ENCODE data around the gene CLIC6.

CLIC6 gene

DNA sequence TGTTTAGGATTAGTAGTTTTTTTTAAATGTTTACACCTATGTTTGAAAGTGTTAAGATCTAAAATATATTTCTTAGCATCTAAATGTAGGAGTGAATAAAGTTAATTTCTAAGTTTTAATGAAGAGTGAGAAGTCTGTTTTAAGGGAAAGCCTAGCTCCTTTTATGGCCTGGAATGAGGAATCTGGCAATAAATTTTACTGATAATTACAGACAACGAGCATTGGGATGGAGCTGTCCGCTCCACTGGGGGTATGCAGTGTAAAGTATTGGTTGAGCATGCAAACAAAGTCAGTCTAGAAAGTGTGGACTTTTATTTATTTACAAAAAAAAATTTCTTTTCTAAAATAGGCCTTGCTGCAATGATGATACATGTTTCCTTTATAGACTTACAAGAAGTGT is 19.0 kb downstream of the CLIC6 start:
- TF ChIP-seq RAD21 (IDR thresholded peaks at IDR 0.05; ENCODE audit: low read depth) (no peak), TEAD4 (IDR thresholded peaks at IDR 0.05) (no peak), FOXM1 (IDR thresholded peaks at IDR 0.05; ENCODE audit: borderline replicate concordance, low read depth) (no peak), ZBTB7A (IDR thresholded peaks at IDR 0.05; ENCODE audit: low read depth) (no peak), YY1 (IDR thresholded peaks at IDR 0.05; ENCODE audit: low read depth) (no peak), TCF12 (IDR thresholded peaks at IDR 0.05; ENCODE audit: low read depth) (no peak), EGR1 (IDR thresholded peaks at IDR 0.05) (no peak), TAF1 (IDR thresholded peaks at IDR 0.05; ENCODE audit: low read depth) (no peak), CEBPB (IDR thresholded peaks at IDR 0.05) (no peak), EP300 (IDR thresholded peaks at IDR 0.05; ENCODE audit: borderline replicate concordance) (no peak), NFIC (IDR thresholded peaks at IDR 0.05) (no peak)
- TF ChIP-seq, protein P1, sequence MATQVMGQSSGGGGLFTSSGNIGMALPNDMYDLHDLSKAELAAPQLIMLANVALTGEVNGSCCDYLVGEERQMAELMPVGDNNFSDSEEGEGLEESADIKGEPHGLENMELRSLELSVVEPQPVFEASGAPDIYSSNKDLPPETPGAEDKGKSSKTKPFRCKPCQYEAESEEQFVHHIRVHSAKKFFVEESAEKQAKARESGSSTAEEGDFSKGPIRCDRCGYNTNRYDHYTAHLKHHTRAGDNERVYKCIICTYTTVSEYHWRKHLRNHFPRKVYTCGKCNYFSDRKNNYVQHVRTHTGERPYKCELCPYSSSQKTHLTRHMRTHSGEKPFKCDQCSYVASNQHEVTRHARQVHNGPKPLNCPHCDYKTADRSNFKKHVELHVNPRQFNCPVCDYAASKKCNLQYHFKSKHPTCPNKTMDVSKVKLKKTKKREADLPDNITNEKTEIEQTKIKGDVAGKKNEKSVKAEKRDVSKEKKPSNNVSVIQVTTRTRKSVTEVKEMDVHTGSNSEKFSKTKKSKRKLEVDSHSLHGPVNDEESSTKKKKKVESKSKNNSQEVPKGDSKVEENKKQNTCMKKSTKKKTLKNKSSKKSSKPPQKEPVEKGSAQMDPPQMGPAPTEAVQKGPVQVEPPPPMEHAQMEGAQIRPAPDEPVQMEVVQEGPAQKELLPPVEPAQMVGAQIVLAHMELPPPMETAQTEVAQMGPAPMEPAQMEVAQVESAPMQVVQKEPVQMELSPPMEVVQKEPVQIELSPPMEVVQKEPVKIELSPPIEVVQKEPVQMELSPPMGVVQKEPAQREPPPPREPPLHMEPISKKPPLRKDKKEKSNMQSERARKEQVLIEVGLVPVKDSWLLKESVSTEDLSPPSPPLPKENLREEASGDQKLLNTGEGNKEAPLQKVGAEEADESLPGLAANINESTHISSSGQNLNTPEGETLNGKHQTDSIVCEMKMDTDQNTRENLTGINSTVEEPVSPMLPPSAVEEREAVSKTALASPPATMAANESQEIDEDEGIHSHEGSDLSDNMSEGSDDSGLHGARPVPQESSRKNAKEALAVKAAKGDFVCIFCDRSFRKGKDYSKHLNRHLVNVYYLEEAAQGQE (IDR thresholded peaks at IDR 0.05; ENCODE audit: low read depth): no peak
- TF ChIP-seq, protein P2, sequence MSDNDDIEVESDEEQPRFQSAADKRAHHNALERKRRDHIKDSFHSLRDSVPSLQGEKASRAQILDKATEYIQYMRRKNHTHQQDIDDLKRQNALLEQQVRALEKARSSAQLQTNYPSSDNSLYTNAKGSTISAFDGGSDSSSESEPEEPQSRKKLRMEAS (IDR thresholded peaks at IDR 0.05): no peak

DNA sequence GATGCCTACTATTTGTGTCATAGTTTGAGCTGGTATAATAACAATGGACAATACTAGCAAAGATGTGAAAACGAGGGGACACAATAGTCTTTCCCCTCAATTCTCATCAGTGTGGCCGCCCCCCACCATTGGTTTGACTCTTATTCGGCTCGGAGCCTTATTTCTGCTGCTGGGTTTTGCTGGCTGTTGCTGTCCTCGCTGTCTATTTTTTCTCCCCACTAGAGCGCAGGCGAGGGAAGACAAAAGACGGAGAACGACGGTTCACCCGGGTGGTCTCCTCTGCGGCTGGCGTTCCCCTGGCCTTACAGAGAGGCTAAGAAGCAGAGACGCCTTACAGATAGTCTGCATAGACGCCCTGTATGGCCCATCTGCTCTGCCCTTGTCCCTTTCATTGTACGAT is 19.4 kb downstream of the CLIC6 start:
- TF ChIP-seq EP300 (IDR thresholded peaks at IDR 0.05; ENCODE audit: borderline replicate concordance) (no peak), TCF12 (IDR thresholded peaks at IDR 0.05; ENCODE audit: low read depth) (no peak), RAD21 (IDR thresholded peaks at IDR 0.05; ENCODE audit: low read depth) (no peak), CREB1 (IDR thresholded peaks at IDR 0.05; ENCODE audit: low read depth) (no peak), EGR1 (IDR thresholded peaks at IDR 0.05) (no peak), TEAD4 (IDR thresholded peaks at IDR 0.05) (no peak), YY1 (IDR thresholded peaks at IDR 0.05; ENCODE audit: low read depth) (no peak), TAF1 (IDR thresholded peaks at IDR 0.05; ENCODE audit: low read depth) (no peak), CEBPB (IDR thresholded peaks at IDR 0.05) (no peak), FOXM1 (IDR thresholded peaks at IDR 0.05; ENCODE audit: borderline replicate concordance, low read depth) (no peak), ZBTB7A (IDR thresholded peaks at IDR 0.05; ENCODE audit: low read depth) (no peak)
- TF ChIP-seq, protein P3, sequence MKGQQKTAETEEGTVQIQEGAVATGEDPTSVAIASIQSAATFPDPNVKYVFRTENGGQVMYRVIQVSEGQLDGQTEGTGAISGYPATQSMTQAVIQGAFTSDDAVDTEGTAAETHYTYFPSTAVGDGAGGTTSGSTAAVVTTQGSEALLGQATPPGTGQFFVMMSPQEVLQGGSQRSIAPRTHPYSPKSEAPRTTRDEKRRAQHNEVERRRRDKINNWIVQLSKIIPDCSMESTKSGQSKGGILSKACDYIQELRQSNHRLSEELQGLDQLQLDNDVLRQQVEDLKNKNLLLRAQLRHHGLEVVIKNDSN (IDR thresholded peaks at IDR 0.05): no peak
- TF ChIP-seq, protein P2 (IDR thresholded peaks at IDR 0.05): no peak
- TF ChIP-seq, protein P1 (IDR thresholded peaks at IDR 0.05; ENCODE audit: low read depth): no peak

DNA sequence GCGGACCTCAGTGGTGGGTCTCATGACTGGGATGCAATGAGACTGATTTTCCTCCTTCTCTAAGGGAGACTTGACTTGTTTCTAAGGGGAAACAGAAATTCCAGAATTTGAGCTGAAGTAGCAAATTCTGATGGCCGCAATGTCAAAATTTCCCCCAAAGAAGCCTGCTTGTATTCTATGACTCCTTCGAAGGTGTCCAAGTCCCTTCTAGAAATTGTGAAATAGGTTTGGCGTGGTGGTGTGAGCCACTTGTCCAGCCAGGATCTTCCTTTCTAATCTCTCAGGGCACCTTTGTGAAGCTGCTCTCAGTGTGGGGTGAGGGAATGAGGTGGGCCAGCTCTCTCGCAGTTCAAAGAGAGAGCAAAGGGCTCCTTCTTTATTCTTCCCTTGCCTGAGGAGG is 19.9 kb downstream of the CLIC6 start:
- no peak for TF ChIP-seq YY1 (IDR thresholded peaks at IDR 0.05; ENCODE audit: low read depth)
- TF ChIP-seq ZBTB7A (IDR thresholded peaks at IDR 0.05; ENCODE audit: low read depth): no peak
- TF ChIP-seq, protein P2 (IDR thresholded peaks at IDR 0.05): no peak
- no peak for TF ChIP-seq EGR1 (IDR thresholded peaks at IDR 0.05)
- TF ChIP-seq CREB1 (IDR thresholded peaks at IDR 0.05; ENCODE audit: low read depth): no peak
- TF ChIP-seq CEBPB (IDR thresholded peaks at IDR 0.05): no peak
- TF ChIP-seq NFIC (IDR thresholded peaks at IDR 0.05): no peak
- TF ChIP-seq EP300 (IDR thresholded peaks at IDR 0.05; ENCODE audit: borderline replicate concordance): no peak
- TF ChIP-seq RAD21 (IDR thresholded peaks at IDR 0.05; ENCODE audit: low read depth): no peak
- TF ChIP-seq TEAD4 (IDR thresholded peaks at IDR 0.05): no peak
- TF ChIP-seq, protein P3 (IDR thresholded peaks at IDR 0.05): no peak
- TF ChIP-seq TCF12 (IDR thresholded peaks at IDR 0.05; ENCODE audit: low read depth): no peak

DNA sequence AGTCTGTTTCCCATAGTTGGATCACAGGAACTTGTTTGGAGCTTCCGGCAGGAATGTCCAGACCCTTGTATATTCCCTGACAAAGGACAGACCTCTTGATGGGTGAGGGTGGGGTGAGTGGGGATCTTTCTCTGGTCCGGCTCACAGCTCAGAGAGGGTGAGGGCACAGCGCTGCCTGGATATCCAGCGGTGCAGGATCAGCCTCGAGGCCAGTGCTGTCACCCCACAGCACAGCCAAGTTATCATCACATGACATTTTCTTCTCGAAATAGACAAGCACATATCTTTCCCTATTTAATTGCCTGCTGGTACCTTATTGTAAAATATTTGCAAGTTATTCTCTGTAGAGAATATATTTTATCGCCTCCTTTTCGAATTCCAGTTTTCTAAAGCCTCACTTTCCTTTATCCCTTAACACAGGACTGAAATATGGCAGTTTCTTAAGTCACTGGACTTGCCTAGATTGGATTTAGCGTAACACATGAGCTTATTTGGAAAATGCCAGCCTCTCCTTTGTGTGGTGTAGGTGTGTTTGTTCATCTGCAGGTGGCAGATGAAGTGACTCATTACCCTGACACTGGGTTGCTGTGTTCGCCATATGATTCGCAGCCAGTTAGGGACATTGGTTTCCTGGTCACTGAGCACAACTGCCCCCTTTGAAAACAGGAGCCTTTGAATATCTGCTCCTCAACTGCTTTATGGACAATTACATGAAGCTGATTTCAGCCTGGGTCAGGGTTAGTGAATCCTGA is 21.4 kb downstream of the CLIC6 start:
- no peak for TF ChIP-seq YY1 (IDR thresholded peaks at IDR 0.05; ENCODE audit: low read depth)
- TF ChIP-seq, protein P1 (IDR thresholded peaks at IDR 0.05; ENCODE audit: low read depth): no peak
- TF ChIP-seq TEAD4 (IDR thresholded peaks at IDR 0.05): no peak
- TF ChIP-seq CEBPB (IDR thresholded peaks at IDR 0.05): no peak
- TF ChIP-seq TAF1 (IDR thresholded peaks at IDR 0.05; ENCODE audit: low read depth): no peak
- no peak for TF ChIP-seq CREB1 (IDR thresholded peaks at IDR 0.05; ENCODE audit: low read depth)
- TF ChIP-seq TCF12 (IDR thresholded peaks at IDR 0.05; ENCODE audit: low read depth): no peak
- TF ChIP-seq, protein P3 (IDR thresholded peaks at IDR 0.05): no peak
- no peak for TF ChIP-seq FOXM1 (IDR thresholded peaks at IDR 0.05; ENCODE audit: borderline replicate concordance, low read depth)
- TF ChIP-seq, protein P2 (IDR thresholded peaks at IDR 0.05): no peak
- TF ChIP-seq NFIC (IDR thresholded peaks at IDR 0.05): no peak
- no peak for TF ChIP-seq ZBTB7A (IDR thresholded peaks at IDR 0.05; ENCODE audit: low read depth)
- no peak for TF ChIP-seq EGR1 (IDR thresholded peaks at IDR 0.05)
